ENCODE results near the gene STON2. TPM values are rescaled to one million over a fixed set of nuclear protein-coding genes. Genes with fewer than 3 reads are reported as not detected.

STON2 gene
- total and polyA plus RNA-seq, 7 donors: 4.8 to 147 (median 37.4) TPM

DNA sequence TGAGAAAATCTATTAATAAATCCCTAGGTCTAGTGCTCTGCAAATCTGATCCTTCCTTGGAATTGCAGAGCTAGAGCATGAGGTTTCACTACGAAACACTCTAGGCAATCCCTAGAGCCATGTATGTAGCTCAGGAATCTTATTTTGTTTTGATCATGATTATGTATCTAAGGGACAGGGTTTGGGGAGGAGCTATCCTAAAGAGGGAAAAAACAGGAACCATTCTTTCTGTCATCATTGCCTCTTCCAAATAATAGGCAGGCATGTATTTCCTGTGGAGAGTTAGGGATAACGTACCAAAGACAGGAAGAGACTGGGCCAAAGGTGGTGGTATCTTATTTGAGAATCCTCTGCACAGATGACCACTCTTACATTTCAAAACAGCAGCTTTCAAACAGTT, 90.6 kb downstream of the STON2 start:
- 57 to 79% (median 73%) methylated on average over 2 of the region's 2 CpGs for WGBS, 3 donors
- DNase-seq: no peak
- Histone ChIP-seq H3K27ac (no peak overlapping the region), H3K4me1 (no peaks in the 10 kb centered on the region), H3K9me3 (no peaks in the 10 kb centered on the region), H3K36me3 (ENCODE audit: insufficient read depth in 1 of 2, low read depth in 1 of 2) (no peaks in the 10 kb centered on the region), H3K27me3 (ENCODE audit: insufficient read depth in 3 of 3, low read length in 2 of 3) (no peaks in the 10 kb centered on the region), H3K4me3 (no peak overlapping the region)
- no peak for ATAC-seq
- intact Hi-C loops (cut with DNase I): no loop called here
- TF ChIP-seq, protein P1, sequence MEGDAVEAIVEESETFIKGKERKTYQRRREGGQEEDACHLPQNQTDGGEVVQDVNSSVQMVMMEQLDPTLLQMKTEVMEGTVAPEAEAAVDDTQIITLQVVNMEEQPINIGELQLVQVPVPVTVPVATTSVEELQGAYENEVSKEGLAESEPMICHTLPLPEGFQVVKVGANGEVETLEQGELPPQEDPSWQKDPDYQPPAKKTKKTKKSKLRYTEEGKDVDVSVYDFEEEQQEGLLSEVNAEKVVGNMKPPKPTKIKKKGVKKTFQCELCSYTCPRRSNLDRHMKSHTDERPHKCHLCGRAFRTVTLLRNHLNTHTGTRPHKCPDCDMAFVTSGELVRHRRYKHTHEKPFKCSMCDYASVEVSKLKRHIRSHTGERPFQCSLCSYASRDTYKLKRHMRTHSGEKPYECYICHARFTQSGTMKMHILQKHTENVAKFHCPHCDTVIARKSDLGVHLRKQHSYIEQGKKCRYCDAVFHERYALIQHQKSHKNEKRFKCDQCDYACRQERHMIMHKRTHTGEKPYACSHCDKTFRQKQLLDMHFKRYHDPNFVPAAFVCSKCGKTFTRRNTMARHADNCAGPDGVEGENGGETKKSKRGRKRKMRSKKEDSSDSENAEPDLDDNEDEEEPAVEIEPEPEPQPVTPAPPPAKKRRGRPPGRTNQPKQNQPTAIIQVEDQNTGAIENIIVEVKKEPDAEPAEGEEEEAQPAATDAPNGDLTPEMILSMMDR (IDR thresholded peaks at IDR 0.05): no peak

DNA sequence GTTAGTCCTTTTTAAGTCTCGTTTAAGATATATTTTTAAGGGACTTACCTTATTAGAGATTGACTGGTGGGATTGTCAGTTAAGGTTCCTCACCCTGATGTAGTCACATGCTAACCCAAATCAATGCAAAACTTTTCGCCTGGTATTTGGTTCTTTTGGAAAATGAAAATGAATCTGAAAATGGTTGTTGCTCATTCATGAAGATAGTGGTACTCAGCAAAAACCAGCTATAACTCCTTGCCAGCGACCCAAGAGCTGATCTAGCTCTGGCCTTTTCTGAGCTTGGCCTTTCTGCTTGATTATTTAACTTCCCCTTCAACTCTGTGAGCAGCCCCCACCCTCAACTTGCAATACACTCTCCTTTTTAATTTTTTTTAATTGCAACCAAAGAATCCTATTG, 94.4 kb downstream of the STON2 start:
- no peak overlapping the region for H3K4me3 ChIP-seq
- H3K9me3 ChIP-seq: no peaks in the 10 kb centered on the region
- intact Hi-C loops (cut with DNase I): no loop called here
- H3K36me3 ChIP-seq (ENCODE audit: insufficient read depth in 1 of 2, low read depth in 1 of 2): no peaks in the 10 kb centered on the region
- H3K27ac ChIP-seq: no peak overlapping the region
- H3K27me3 ChIP-seq (ENCODE audit: insufficient read depth in 3 of 3, low read length in 2 of 3): no peaks in the 10 kb centered on the region
- WGBS, 3 donors: 85 to 93% (median 91%) methylated on average over 3 of the region's 3 CpGs
- TF ChIP-seq, protein P1 (IDR thresholded peaks at IDR 0.05): no peak
- DNase-seq (no peak), ATAC-seq (no peak)
- H3K4me1 ChIP-seq: peaks cover 31% of the 10 kb centered on the region

DNA sequence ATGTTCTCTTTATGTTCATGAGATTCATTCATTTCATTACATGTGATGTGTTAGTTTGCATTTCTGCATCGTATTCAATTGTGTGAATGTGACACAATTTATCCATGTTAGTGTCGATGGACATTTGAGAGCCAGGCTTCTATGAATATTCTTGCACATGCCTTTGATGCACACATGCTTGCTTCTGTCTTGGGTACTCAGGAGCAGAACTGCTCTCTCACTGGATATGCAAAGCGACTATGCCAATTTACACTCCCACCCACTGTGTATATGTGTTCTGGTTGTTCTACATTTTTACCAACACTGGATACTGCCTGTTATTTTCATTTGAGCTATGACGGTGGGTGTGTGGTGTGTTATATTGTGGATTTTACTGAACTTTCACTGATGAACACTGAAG, 95.1 kb downstream of the STON2 start:
- peaks cover 35% of the 10 kb centered on the region for H3K4me1 ChIP-seq
- H3K36me3 ChIP-seq (ENCODE audit: insufficient read depth in 1 of 2, low read depth in 1 of 2): no peaks in the 10 kb centered on the region
- H3K27me3 ChIP-seq (ENCODE audit: insufficient read depth in 3 of 3, low read length in 2 of 3): no peaks in the 10 kb centered on the region
- 84 to 94% (median 91%) methylated on average over 4 of the region's 4 CpGs for WGBS, 3 donors
- TF ChIP-seq, protein P1 (IDR thresholded peaks at IDR 0.05): no peak
- intact Hi-C loops (cut with DNase I): no loop called here
- no peaks in the 10 kb centered on the region for H3K9me3 ChIP-seq
- H3K27ac ChIP-seq: no peak overlapping the region
- DNase-seq: no peak
- ATAC-seq: no peak
- no peak overlapping the region for H3K4me3 ChIP-seq

DNA sequence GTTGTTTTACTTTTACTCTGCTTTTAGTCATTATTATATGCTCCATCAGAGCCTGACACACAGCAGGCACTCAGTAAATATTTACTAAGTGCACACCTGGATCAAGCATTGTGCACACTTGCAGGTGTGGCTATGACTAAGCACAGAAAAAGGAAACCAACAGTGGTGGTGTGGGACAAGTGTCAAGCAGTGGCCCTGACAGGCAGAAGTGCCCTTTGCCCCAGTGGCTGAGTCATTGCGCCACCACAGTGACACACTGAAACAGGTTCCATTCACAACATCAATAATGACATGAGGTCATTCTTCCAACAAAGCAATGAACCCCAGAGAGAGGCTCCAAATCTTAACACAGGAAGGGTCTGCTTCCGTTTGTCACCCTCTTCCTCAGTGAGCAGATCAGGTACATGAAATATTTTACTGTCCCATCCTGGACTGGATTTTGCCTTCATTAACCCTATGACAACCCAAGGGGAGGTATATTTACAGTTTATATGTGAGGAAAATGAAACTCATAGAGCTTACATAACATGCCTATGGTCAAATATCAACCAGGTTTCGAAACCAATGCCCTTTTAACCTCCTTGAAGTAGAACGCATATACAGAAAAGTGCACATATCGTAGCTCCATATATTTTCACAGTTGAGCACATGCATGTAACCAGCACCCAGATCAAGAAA, 96.7 kb downstream of the STON2 start:
- H3K9me3 ChIP-seq: no peaks in the 10 kb centered on the region
- TF ChIP-seq, protein P1 (IDR thresholded peaks at IDR 0.05): no peak
- H3K4me3 ChIP-seq: no peak overlapping the region
- ATAC-seq: peak; percentile 66 to 78 (median 75)
- no peaks in the 10 kb centered on the region for H3K36me3 ChIP-seq (ENCODE audit: insufficient read depth in 1 of 2, low read depth in 1 of 2)
- peaks cover 35% of the 10 kb centered on the region for H3K4me1 ChIP-seq
- WGBS, 3 donors: 57 to 77% (median 71%) methylated on average over 5 of the region's 5 CpGs
- peak; percentile 47 to 60 for DNase-seq
- intact Hi-C loops (cut with DNase I): no loop called here
- peak overlapping the region; percentile 83 for H3K27ac ChIP-seq
- H3K27me3 ChIP-seq (ENCODE audit: insufficient read depth in 3 of 3, low read length in 2 of 3): no peaks in the 10 kb centered on the region

DNA sequence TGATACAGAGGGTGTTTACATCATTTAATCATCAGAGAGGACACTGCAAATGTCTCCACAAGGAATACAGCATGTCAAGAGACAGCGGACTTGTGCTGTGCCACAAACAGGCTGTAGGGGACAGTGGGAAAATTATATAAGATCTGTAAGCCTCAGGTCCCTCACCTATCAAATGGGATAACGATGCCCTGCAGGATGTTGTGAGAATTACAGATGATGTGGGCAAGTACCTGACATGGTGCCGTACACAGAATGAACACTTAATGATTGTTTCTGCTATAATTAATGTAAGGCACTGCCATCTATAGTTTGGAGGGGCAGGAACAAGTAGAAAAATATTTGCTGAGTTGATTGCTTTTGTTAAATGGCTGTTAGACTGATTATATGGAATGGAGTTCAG, 97.5 kb downstream of the STON2 start:
- WGBS, 3 donors: 92 to 98% (median 95%) methylated on average over 3 of the region's 3 CpGs
- Histone ChIP-seq H3K36me3 (ENCODE audit: insufficient read depth in 1 of 2, low read depth in 1 of 2) (no peaks in the 10 kb centered on the region), H3K27me3 (ENCODE audit: insufficient read depth in 3 of 3, low read length in 2 of 3) (no peaks in the 10 kb centered on the region), H3K4me3 (no peak overlapping the region), H3K4me1 (peaks cover 42% of the 10 kb centered on the region), H3K9me3 (no peaks in the 10 kb centered on the region), H3K27ac (peak overlapping the region; percentile 83)
- no peak for DNase-seq
- intact Hi-C loops (cut with DNase I): no loop called here
- no peak for ATAC-seq
- TF ChIP-seq, protein P1 (IDR thresholded peaks at IDR 0.05): no peak
